Hematopoietic multipotent progenitor cell treated with erythropoietin and hydrocortisone succinate and interleukin-3 and kit ligand, for 8 days (in vitro differentiated cells): ENCODE data around the gene IRF5.
"Not testable (repeated sequence)": the region's sequence is repeated elsewhere in the genome, so short reads cannot be mapped to it uniquely, and the experiment has no call there.

ENCODE experiments used
- DNase-seq: peaks from one replicate; pipeline ENCODE4 v3.0.0-alpha.2; 2015

The IRF5 gene

GRCh38 chr7:128968624-128969023 is 30.9 kb downstream of the IRF5 start:
- no peak for DNase-seq

DNA sequence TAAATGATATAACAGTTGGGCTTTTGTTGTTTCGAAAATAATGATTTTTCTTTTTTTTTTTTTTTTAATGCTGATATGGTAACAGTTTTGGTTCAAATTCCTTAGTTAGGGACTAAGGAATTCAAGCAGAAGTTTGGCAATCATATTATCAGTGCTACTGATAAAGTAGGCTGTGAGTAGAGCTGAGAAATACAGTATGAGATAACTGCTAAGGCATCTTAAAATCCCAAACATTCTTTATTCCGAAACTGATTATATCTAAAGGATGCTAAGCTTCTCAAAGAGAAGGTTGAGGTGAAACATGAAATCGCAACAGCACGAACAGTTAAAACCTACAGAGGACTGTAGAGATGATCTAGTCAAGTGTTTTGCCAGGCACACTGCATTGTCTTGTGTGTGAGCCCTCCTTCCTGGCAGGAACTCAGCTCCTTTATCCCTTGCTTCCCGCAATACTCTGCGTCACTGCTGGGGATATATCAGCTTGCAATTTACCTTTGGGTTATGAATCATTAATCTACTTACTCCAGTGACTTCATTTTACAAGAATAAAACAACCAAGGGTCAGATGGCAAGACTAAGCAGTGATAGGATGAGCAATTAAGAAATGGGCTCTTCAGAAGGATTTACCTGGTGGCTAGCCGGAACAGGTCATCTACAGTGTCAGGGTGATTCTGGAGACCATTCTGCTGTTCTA is 36.7 kb downstream of the IRF5 start:
- no peak for DNase-seq

GRCh38 chr7:128982105-128982504 is 44.4 kb downstream of the IRF5 start:
- no peak for DNase-seq

DNA sequence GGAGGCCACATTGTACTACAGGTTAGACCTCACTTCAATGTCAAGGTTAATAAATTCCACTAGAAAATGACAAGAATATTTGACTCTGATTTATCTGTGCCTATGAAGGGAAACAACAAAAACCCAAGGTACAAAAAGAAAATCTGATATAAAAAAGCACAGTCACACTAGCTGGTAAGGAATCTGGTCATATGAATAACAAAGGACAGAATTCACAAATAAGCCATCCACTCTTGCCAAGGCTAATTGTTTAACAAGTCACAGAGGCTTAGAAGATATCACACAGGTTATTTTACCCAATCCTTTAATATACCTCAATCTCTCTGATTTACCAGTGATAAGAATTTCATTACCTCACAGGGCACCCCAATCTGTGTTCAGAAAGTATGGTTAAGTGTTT is 47.9 kb downstream of the IRF5 start:
- DNase-seq = no peak

DNA sequence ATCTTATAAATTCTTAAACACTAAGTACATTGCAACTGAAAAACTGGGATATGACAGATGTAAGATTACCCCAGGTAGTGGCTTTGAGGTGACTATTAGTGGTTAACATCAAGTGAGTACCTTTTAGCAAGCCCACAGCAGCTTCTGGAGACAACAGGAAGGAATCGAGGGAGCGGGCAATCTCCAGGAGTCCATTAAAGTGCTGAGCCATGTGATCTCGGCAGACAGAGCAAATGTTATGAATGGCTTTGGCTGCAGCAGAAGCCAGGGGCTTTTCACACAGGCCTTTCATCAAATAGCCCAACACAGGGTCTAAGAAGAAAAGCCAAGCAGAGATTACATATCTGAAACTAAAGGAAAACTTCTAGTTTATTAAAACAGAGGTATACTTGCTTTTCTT is 48.9 kb downstream of the IRF5 start:
- DNase-seq = no peak

- DNase-seq = peak; percentile 31
These were observed 50.6 kb downstream of the IRF5 start for GRCh38 chr7:128988372-128988771.

- DNase-seq = no peak
These were observed 52.2 kb downstream of the IRF5 start for GRCh38 chr7:128989961-128990360.

DNA sequence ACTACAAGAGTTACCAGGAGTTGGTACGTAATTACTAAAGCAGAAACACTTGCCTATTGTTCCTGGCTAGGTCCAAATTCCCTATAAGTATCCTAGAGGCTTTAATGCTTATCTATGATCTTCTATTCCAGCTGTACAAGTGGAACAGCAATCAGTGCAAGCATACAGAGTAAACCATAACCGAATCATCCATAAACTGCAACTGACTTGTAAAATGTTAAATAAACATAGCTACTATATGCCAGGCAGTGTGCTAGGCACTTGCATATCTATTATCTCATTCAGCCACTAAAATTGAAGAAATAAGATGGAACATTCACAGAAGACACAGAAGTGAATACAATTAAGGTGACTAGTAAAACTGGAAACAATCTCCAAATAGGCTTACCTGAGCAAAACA is 55.7 kb downstream of the IRF5 start:
- no peak for DNase-seq

DNA sequence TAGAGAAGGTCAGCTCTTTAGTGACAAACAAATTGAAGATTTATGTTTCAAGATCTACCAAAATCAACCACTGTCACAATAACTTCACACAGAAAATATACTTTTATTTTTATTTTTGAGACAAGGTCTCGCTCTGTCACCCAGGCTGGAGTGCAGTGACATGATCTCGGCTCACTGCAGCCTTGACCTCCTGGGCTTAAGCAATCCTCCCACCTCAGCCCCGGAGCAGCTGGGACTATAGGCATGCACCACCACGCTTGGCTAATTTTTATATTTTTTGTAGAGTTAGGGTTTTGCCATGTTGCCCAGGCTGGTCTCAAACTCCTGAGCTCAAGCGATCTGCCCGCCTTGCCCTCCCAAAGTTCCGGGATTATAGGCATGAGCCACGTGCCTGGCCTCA is 56.8 kb downstream of the IRF5 start:
- not testable (repeated sequence) for DNase-seq

DNA sequence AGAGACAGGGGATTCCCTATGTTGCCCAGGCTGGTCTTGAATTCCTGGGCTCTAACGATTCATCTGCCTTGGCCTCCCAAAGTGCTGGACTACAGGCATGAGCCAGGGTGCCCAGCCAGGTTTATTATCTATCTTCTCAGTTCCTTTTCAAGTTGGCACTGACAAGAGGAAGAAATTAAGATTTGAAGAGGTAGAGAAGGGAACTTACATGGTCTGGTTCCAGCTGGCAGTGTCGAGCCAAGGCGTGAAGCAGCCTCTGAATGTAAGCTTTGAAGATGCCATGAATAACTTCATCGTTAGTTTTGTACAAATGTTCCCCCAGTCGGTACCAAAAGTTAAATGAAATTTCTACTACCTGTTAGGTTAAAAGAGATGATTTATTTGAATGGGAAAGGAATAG is 59.5 kb downstream of the IRF5 start:
- no peak for DNase-seq
